Uterus (tissue), 2 donors: ENCODE results near the gene GLDC.

Experiments
- CTCF ChIP-seq, 4 experiments: fragments of 200-600 bp in 2 of 4; fragments of 450-650 bp in 2 of 4; sonication (generic) in 2 of 4; IDR thresholded peaks; one replicate each; pipeline ENCODE4 v1.5.1; 2016 to 2019; ENCODE audit warnings: antibody characterized with exemption in 4 of 4, mild to moderate bottlenecking in 2 of 4, moderate library complexity in 1 of 4
- POLR2A ChIP-seq, 2 donors: fragments of 450-650 bp; IDR thresholded peaks; one replicate each; pipeline ENCODE4 v1.6.1; 2016; ENCODE audit warnings: antibody characterized with exemption in 2 of 2, mild to moderate bottlenecking in 1 of 2, moderate library complexity in 1 of 2

- TF ChIP-seq CTCF (IDR thresholded peaks at IDR 0.05) (no peak), POLR2A (IDR thresholded peaks at IDR 0.05) (no peak)
These were observed 12.2 kb downstream of the GLDC start for GRCh38 chr9:6633378-6633777.
